Lung (tissue), 12 donors: ENCODE data around the gene TIFAB. TPM values are rescaled to one million over a fixed set of nuclear protein-coding genes. Genes with fewer than 3 reads are reported as not detected.

Experiments
- ATAC-seq: fragments of 200-7000 bp; cut with Tn5 transposase; one replicate; pipeline ENCODE4 v1.9.1; 2020; ENCODE audit warnings: moderate number of reproducible peaks; ENCODE audit not compliant: insufficient read depth, low FRiP score
- DNase-seq, 3 donors: peaks; one replicate each; pipeline ENCODE4 v3.0.0-alpha.2; 2013 to 2017
- H3K27ac ChIP-seq, 2 donors: one replicate each; pipeline ENCODE4 v1.5.1; 2013; ENCODE audit warnings: mild to moderate bottlenecking in 2 of 2, moderate library complexity in 2 of 2, control low read depth in 1 of 2, inconsistent platforms in 1 of 2, low read depth in 1 of 2, low read length in 1 of 2
- H3K27me3 ChIP-seq, 3 donors: one replicate each; pipeline ENCODE4 v1.5.1; 2013; ENCODE audit warnings: low read length in 2 of 3; ENCODE audit not compliant: control insufficient read depth in 3 of 3, insufficient read depth in 3 of 3
- H3K36me3 ChIP-seq, 4 donors: one replicate each; pipeline ENCODE4 v1.5.1; 2013; ENCODE audit warnings: low read length in 4 of 4, mild to moderate bottlenecking in 1 of 4, moderate library complexity in 1 of 4; ENCODE audit not compliant: control insufficient read depth in 4 of 4, insufficient read depth in 4 of 4
- H3K4me1 ChIP-seq, 5 donors: one replicate each; pipeline ENCODE4 v1.5.1; 2013; ENCODE audit warnings: low read length in 5 of 5, mild to moderate bottlenecking in 2 of 5, moderate library complexity in 1 of 5; ENCODE audit not compliant: control insufficient read depth in 5 of 5, insufficient read depth in 5 of 5
- H3K4me3 ChIP-seq: one replicate; pipeline ENCODE4 v1.5.1; 2013; ENCODE audit warnings: mild to moderate bottlenecking, control low read depth, moderate library complexity
- H3K9ac ChIP-seq, 2 donors: one replicate each; pipeline ENCODE4 v1.5.1; 2013; ENCODE audit warnings: low read length in 2 of 2, control low read depth in 1 of 2; ENCODE audit not compliant: insufficient read depth in 1 of 2
- H3K9me3 ChIP-seq, 4 donors: one replicate each; pipeline ENCODE4 v1.5.1; 2013; ENCODE audit warnings: low read length in 3 of 4, mild to moderate bottlenecking in 1 of 4, moderate library complexity in 1 of 4; ENCODE audit not compliant: control insufficient read depth in 4 of 4, insufficient read depth in 3 of 4
- CTCF ChIP-seq: IDR thresholded peaks from 2 replicates; pipeline ENCODE4 v1.5.1; 2012; ENCODE audit warnings: mild to moderate bottlenecking; ENCODE audit errors: control extremely low read depth, extremely low read depth
- WGBS, 2 donors: extraction: QIAGEN DNeasy Blood & Tissue Kit; methylation state at CpG; one replicate each; pipeline ENCODE4 v1.1.7; 2013; 5-methylcytosine and 5-hydroxymethylcytosine counted together
- polyA plus RNA-seq, 2 donors: library from polyadenylated mRNA; stranded (reverse); fragments of 200-250 nt; gene quantifications; one replicate each; pipeline ENCODE4 v1.2.1, GENCODE V29; 2013
- total RNA-seq, 2 donors: library from RNA; depleted of rRNA in 1 of 2; stranded (reverse); fragments of >200 nt in 1 of 2; gene quantifications; one replicate each; pipeline ENCODE4 v1.2.1, GENCODE V29; 2014 to 2021
- donor health status: control.
- donor health status: control.
- donor health status: Bipolar disorder and iron deficiency.
- donor health status: healthy.
- donor health status: DM: yes; HTN: yes; CAD: no.

The TIFAB gene
- total and polyA plus RNA-seq, 4 donors: 0.15 to 0.88 (median 0.35) TPM

DNA sequence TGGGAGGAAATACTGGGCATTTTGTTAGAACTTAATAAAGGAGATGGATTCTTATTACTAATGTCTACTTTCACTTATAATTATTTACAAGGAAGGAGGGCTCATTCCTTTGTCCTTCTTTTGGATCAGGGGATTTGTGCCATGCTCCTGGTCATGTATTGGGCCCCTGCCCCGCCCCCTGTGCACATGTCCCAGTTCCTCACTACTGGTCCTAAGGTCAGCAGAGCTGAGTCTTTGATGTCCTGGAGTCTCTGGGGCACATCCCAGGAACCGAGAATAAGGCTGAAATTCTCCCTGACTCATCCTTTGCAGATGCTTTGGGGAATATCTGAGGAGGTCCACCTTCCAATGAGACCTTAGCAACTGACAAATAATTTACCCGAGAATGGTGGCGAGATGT, 19.6 kb upstream of the TIFAB start:
- Histone ChIP-seq H3K27me3 (peaks cover 3 to 33% (median 7%) of the 10 kb centered on the region in 3 donors), H3K9me3 (peaks cover 0 to 4% (median 0%) of the 10 kb centered on the region in 4 donors), H3K9ac (no peak overlapping the region), H3K27ac (no peak overlapping the region), H3K4me1 (peaks cover 0 to 4% (median 0%) of the 10 kb centered on the region in 5 donors), H3K4me3 (no peak overlapping the region), H3K36me3 (no peaks in the 10 kb centered on the region)
- ATAC-seq: no peak
- TF ChIP-seq CTCF: no peak
- 86 to 92% methylated on average over 4 of the region's 4 CpGs for WGBS, 2 donors
- DNase-seq: no peak

DNA sequence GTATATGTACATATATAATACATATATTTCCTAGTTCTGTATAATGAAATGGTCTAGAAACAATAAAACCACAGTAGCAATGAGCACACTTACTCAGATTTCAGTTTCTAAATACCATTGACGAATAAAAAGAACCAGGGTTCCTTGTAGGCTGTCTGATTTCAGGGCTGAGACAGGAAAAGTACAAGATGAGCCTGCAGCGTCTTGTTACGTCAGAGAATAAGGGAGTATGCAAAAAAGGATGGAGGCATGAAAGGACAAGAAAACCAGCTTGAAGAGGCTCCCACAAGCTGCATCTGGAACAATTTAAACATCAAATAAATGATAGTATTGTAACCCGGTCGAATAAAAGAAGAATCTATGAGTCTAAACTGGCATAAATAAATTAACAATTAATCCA, 17.8 kb upstream of the TIFAB start:
- no peak for DNase-seq
- peaks cover 0 to 13% (median 0%) of the 10 kb centered on the region in 5 donors for H3K4me1 ChIP-seq
- ATAC-seq: no peak
- peaks cover 0 to 4% (median 0%) of the 10 kb centered on the region in 4 donors for H3K9me3 ChIP-seq
- H3K36me3 ChIP-seq: no peaks in the 10 kb centered on the region
- no peak overlapping the region for H3K27ac ChIP-seq
- H3K4me3 ChIP-seq: no peak overlapping the region
- TF ChIP-seq CTCF: no peak
- H3K9ac ChIP-seq: no peak overlapping the region
- 89 to 92% methylated on average over 5 of the region's 5 CpGs for WGBS, 2 donors
- peaks cover 6 to 28% (median 7%) of the 10 kb centered on the region in 3 donors for H3K27me3 ChIP-seq

DNA sequence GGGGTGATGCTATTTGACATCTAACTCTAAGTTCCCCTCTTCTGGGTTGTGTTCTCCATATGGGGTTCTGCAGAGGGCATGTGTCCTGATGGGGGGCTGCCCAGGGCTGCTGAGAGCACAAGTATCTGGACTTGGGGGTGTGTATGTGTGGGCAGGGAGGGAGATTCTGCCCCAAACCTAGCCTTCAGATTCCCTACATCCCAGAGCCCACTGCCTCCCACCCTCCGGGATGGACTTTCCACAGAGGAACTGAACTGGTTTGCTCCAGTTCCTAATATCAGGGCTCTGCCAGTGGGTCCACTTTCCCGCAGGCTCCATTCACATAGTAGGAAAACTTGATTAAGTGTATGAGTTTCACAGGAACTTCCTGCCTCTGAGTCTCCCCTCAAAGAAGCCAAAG, 16.4 kb upstream of the TIFAB start:
- ATAC-seq (no peak), DNase-seq (no peak)

More for the DNA sequence above, 16.4 kb upstream of the TIFAB start:
- Histone ChIP-seq H3K4me3 (no peak overlapping the region), H3K9ac (no peak overlapping the region), H3K27me3 (peaks cover 6 to 28% (median 7%) of the 10 kb centered on the region in 3 donors), H3K4me1 (peaks cover 0 to 13% (median 0%) of the 10 kb centered on the region in 5 donors), H3K36me3 (no peaks in the 10 kb centered on the region), H3K27ac (no peak overlapping the region), H3K9me3 (no peaks in the 10 kb centered on the region)
- 84 to 96% methylated on average over 2 of the region's 2 CpGs for WGBS, 2 donors
- no peak for TF ChIP-seq CTCF
